SK-N-SH treated with all-trans-retinoic acid at 6 μM for 48 hours (cell line): ENCODE results near the gene TLL2.

Experiments used
- ATAC-seq: fragments of 200-7000 bp; cut with Tn5 transposase; 3 replicates; pipeline ENCODE4 v1.9.1; 2020; ENCODE audit warnings: mild to moderate bottlenecking, moderate library complexity
- ARNTL ChIP-seq: fragments of 450-650 bp; formaldehyde crosslinking; IDR thresholded peaks from 2 replicates; pipeline ENCODE4 v1.5.0; 2020; ENCODE audit warnings: low read depth, mild to moderate bottlenecking, moderate library complexity, borderline replicate concordance
- BACH2 ChIP-seq: fragments of 250-450 bp; sonication (Bioruptor Pico); IDR thresholded peaks from 2 replicates; pipeline ENCODE4 v1.9.0; 2021; ENCODE audit warnings: mild to moderate bottlenecking, borderline replicate concordance
- CSDC2 ChIP-seq: fragments of 250-450 bp; sonication (Bioruptor Pico); IDR thresholded peaks from 2 replicates; pipeline ENCODE4 v1.5.0; 2020; ENCODE audit warnings: mild to moderate bottlenecking, moderate library complexity
- ESRRG ChIP-seq: fragments of 250-450 bp; sonication (Bioruptor Pico); IDR thresholded peaks from 2 replicates; pipeline ENCODE4 v1.6.1; 2021; ENCODE audit warnings: mild to moderate bottlenecking
- GLIS3 ChIP-seq: fragments of 250-450 bp; sonication (Bioruptor Pico); IDR thresholded peaks from 2 replicates; pipeline ENCODE4 v1.5.0; 2020; ENCODE audit warnings: mild to moderate bottlenecking, moderate library complexity
- ISL1 ChIP-seq: fragments of 250-450 bp; sonication (Bioruptor Pico); IDR thresholded peaks from 2 replicates; pipeline ENCODE4 v2.1.2; 2022; ENCODE audit warnings: mild to moderate bottlenecking, moderate library complexity
- OSR1 ChIP-seq: fragments of 250-450 bp; sonication (Bioruptor Pico); IDR thresholded peaks from 2 replicates; pipeline ENCODE4 v1.8.0; 2022; ENCODE audit warnings: moderate library complexity, mild to moderate bottlenecking, inconsistent platforms
- PPARA ChIP-seq: fragments of 250-450 bp; sonication (Bioruptor Pico); IDR thresholded peaks from 2 replicates; pipeline ENCODE4 v1.5.0; 2020; ENCODE audit warnings: mild to moderate bottlenecking, borderline replicate concordance
- RARB ChIP-seq: fragments of 250-450 bp; sonication (Bioruptor Pico); IDR thresholded peaks from 2 replicates; pipeline ENCODE4 v1.8.0; 2021; ENCODE audit warnings: mild to moderate bottlenecking, moderate library complexity
- SNAI2 ChIP-seq: fragments of 250-450 bp; sonication (Bioruptor Pico); IDR thresholded peaks from 2 replicates; pipeline ENCODE4 v1.5.0; 2020; ENCODE audit warnings: mild to moderate bottlenecking, moderate library complexity
- TCF4 ChIP-seq: fragments of 250-450 bp; sonication (Bioruptor Pico); IDR thresholded peaks from 2 replicates; pipeline ENCODE4 v1.8.0; 2021; ENCODE audit warnings: mild to moderate bottlenecking, moderate library complexity, borderline replicate concordance
- TOX ChIP-seq: fragments of 250-450 bp; sonication (Bioruptor Pico); IDR thresholded peaks from 2 replicates; pipeline ENCODE4 v1.8.0; 2021; ENCODE audit warnings: mild to moderate bottlenecking, moderate library complexity, borderline replicate concordance
- ZC3H10 ChIP-seq: fragments of 250-450 bp; sonication (Bioruptor Pico); IDR thresholded peaks from 2 replicates; pipeline ENCODE4 v1.5.1; 2021; ENCODE audit warnings: mild to moderate bottlenecking, moderate library complexity
- ZFP3 ChIP-seq: fragments of 250-450 bp; sonication (Bioruptor Pico); IDR thresholded peaks from 2 replicates; pipeline ENCODE4 v1.5.0; 2020; ENCODE audit warnings: mild to moderate bottlenecking, moderate library complexity
- ZFP30 ChIP-seq: fragments of 450-650 bp; formaldehyde crosslinking; IDR thresholded peaks from 2 replicates; pipeline ENCODE4 v1.5.0; 2022; ENCODE audit warnings: mild to moderate bottlenecking, moderate library complexity
- ZNF565 ChIP-seq: fragments of 450-650 bp; formaldehyde crosslinking; conservative IDR thresholded peaks from 2 replicates; pipeline ENCODE4 v1.5.0; 2020; ENCODE audit warnings: low read depth, mild to moderate bottlenecking, moderate library complexity
- ZNF70 ChIP-seq: fragments of 450-650 bp; formaldehyde crosslinking; IDR thresholded peaks from 2 replicates; pipeline ENCODE4 v1.5.0; 2020; ENCODE audit warnings: mild to moderate bottlenecking, moderate library complexity
- ZNF8 ChIP-seq: fragments of 450-650 bp; formaldehyde crosslinking; IDR thresholded peaks from 2 replicates; pipeline ENCODE4 v1.5.0; 2020; ENCODE audit warnings: mild to moderate bottlenecking, moderate library complexity
- TF ChIP-seq, protein P1 (sequence below): fragments of 250-450 bp; sonication (Bioruptor Pico); IDR thresholded peaks from 2 replicates; pipeline ENCODE4 v1.8.0; 2021; ENCODE audit warnings: low read depth, mild to moderate bottlenecking, moderate library complexity, borderline replicate concordance
- TF ChIP-seq, protein P2 (sequence below): fragments of 250-450 bp; sonication (Bioruptor Pico); IDR thresholded peaks from 2 replicates; pipeline ENCODE4 v1.5.1; 2021; ENCODE audit warnings: mild to moderate bottlenecking, moderate library complexity
- TF ChIP-seq, protein P3 (sequence below): fragments of 250-450 bp; sonication (Bioruptor Pico); IDR thresholded peaks from 2 replicates; pipeline ENCODE4 v1.5.0; 2020; ENCODE audit warnings: mild to moderate bottlenecking, moderate library complexity
- TF ChIP-seq, protein P4 (sequence below): fragments of 250-450 bp; sonication (Bioruptor Pico); IDR thresholded peaks from 2 replicates; pipeline ENCODE4 v1.5.1; 2020; ENCODE audit warnings: low read depth, mild to moderate bottlenecking, moderate library complexity
- TF ChIP-seq, protein P5 (sequence below): fragments of 250-450 bp; sonication (Bioruptor Pico); IDR thresholded peaks from 2 replicates; pipeline ENCODE4 v1.8.0; 2020; ENCODE audit warnings: mild to moderate bottlenecking, moderate library complexity, borderline replicate concordance

TLL2 gene

DNA sequence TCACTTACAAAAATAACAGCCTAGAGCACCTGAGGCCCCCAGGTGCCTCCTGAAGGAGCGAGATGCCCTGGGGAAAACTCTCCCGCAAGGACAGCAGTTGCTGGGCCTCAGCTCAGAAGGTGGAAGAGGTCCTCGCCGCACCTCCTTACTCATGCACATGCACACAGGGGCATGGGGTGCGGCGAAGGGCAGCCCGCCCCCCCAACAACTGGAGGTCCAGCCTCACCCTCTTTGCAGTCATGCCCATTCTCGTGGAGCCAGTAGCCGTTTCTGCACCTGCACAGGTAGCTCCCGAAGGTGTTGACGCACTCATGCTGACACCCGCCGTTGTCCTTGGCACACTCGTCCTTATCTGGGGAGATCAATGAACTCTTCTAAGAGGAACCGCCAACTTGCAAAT is 135.0 kb downstream of the TLL2 start:
- ATAC-seq, result no peak
- no peak for TF ChIP-seq TCF4 (CRISPR knock-in tag)
- no peak for TF ChIP-seq GLIS3
- TF ChIP-seq ZC3H10 (CRISPR knock-in tag), result no peak
- no peak for TF ChIP-seq SNAI2 (CRISPR knock-in tag)
- TF ChIP-seq ZFP30 (CRISPR knock-in tag), result no peak
- TF ChIP-seq ZNF70 (CRISPR knock-in tag), result no peak
- TF ChIP-seq CSDC2 (CRISPR knock-in tag), result no peak
- no peak for TF ChIP-seq ZNF8 (CRISPR knock-in tag)
- TF ChIP-seq ZNF565 (CRISPR knock-in tag), result no peak
- TF ChIP-seq, protein P1, sequence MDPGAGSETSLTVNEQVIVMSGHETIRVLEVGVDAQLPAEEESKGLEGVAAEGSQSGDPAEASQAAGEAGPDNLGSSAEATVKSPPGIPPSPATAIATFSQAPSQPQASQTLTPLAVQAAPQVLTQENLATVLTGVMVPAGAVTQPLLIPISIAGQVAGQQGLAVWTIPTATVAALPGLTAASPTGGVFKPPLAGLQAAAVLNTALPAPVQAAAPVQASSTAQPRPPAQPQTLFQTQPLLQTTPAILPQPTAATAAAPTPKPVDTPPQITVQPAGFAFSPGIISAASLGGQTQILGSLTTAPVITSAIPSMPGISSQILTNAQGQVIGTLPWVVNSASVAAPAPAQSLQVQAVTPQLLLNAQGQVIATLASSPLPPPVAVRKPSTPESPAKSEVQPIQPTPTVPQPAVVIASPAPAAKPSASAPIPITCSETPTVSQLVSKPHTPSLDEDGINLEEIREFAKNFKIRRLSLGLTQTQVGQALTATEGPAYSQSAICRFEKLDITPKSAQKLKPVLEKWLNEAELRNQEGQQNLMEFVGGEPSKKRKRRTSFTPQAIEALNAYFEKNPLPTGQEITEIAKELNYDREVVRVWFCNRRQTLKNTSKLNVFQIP (CRISPR knock-in tag), result no peak
- TF ChIP-seq, protein P2, sequence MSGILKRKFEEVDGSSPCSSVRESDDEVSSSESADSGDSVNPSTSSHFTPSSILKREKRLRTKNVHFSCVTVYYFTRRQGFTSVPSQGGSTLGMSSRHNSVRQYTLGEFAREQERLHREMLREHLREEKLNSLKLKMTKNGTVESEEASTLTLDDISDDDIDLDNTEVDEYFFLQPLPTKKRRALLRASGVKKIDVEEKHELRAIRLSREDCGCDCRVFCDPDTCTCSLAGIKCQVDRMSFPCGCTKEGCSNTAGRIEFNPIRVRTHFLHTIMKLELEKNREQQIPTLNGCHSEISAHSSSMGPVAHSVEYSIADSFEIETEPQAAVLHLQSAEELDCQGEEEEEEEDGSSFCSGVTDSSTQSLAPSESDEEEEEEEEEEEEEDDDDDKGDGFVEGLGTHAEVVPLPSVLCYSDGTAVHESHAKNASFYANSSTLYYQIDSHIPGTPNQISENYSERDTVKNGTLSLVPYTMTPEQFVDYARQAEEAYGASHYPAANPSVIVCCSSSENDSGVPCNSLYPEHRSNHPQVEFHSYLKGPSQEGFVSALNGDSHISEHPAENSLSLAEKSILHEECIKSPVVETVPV (CRISPR knock-in tag), result no peak
- TF ChIP-seq TOX, result no peak
- TF ChIP-seq, protein P3, sequence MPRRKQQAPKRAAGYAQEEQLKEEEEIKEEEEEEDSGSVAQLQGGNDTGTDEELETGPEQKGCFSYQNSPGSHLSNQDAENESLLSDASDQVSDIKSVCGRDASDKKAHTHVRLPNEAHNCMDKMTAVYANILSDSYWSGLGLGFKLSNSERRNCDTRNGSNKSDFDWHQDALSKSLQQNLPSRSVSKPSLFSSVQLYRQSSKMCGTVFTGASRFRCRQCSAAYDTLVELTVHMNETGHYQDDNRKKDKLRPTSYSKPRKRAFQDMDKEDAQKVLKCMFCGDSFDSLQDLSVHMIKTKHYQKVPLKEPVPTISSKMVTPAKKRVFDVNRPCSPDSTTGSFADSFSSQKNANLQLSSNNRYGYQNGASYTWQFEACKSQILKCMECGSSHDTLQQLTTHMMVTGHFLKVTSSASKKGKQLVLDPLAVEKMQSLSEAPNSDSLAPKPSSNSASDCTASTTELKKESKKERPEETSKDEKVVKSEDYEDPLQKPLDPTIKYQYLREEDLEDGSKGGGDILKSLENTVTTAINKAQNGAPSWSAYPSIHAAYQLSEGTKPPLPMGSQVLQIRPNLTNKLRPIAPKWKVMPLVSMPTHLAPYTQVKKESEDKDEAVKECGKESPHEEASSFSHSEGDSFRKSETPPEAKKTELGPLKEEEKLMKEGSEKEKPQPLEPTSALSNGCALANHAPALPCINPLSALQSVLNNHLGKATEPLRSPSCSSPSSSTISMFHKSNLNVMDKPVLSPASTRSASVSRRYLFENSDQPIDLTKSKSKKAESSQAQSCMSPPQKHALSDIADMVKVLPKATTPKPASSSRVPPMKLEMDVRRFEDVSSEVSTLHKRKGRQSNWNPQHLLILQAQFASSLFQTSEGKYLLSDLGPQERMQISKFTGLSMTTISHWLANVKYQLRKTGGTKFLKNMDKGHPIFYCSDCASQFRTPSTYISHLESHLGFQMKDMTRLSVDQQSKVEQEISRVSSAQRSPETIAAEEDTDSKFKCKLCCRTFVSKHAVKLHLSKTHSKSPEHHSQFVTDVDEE, result no peak
- TF ChIP-seq BACH2, result no peak
- no peak for TF ChIP-seq RARB
- TF ChIP-seq, protein P4, sequence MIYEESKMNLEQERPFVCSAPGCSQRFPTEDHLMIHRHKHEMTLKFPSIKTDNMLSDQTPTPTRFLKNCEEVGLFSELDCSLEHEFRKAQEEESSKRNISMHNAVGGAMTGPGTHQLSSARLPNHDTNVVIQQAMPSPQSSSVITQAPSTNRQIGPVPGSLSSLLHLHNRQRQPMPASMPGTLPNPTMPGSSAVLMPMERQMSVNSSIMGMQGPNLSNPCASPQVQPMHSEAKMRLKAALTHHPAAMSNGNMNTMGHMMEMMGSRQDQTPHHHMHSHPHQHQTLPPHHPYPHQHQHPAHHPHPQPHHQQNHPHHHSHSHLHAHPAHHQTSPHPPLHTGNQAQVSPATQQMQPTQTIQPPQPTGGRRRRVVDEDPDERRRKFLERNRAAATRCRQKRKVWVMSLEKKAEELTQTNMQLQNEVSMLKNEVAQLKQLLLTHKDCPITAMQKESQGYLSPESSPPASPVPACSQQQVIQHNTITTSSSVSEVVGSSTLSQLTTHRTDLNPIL (CRISPR knock-in tag), result no peak
- TF ChIP-seq, all 23 proteins: peak for 0

DNA sequence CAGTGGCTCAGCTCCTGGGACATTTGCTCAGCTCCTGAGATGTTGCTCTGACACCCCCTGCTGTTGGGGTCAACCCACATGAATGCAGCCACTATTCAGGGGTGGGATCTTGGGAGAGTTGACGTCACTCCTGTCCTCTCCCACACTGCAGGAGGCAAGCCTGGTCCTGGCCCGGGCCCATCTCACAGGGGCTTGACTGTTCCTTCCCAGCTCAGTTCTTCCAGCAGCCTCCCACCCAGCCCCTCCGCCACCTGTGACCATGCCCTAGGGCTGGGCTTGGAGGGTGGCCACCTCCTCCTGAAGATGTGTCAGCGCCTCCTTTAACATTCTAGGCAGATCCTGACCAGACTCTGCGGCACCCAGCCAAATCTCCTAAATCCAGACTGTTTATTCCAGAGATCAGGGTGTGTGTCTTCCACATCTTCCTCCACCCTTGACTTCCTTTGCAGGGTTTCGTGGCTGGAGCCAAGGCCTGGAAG is 135.9 kb downstream of the TLL2 start:
- TF ChIP-seq, protein P3, result no peak
- no peak for TF ChIP-seq CSDC2 (CRISPR knock-in tag)
- no peak for TF ChIP-seq BACH2
- TF ChIP-seq, protein P1 (CRISPR knock-in tag), result no peak
- TF ChIP-seq ZFP3 (CRISPR knock-in tag), result no peak
- TF ChIP-seq ZNF70 (CRISPR knock-in tag), result no peak
- TF ChIP-seq ISL1 (CRISPR knock-in tag), result no peak
- TF ChIP-seq, protein P5, sequence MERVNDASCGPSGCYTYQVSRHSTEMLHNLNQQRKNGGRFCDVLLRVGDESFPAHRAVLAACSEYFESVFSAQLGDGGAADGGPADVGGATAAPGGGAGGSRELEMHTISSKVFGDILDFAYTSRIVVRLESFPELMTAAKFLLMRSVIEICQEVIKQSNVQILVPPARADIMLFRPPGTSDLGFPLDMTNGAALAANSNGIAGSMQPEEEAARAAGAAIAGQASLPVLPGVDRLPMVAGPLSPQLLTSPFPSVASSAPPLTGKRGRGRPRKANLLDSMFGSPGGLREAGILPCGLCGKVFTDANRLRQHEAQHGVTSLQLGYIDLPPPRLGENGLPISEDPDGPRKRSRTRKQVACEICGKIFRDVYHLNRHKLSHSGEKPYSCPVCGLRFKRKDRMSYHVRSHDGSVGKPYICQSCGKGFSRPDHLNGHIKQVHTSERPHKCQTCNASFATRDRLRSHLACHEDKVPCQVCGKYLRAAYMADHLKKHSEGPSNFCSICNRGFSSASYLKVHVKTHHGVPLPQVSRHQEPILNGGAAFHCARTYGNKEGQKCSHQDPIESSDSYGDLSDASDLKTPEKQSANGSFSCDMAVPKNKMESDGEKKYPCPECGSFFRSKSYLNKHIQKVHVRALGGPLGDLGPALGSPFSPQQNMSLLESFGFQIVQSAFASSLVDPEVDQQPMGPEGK, result no peak
- TF ChIP-seq OSR1, result no peak
- TF ChIP-seq ESRRG, result no peak
- TF ChIP-seq PPARA (CRISPR knock-in tag), result no peak
- TF ChIP-seq ARNTL, result no peak
- TF ChIP-seq, protein P4 (CRISPR knock-in tag), result no peak
- no peak for TF ChIP-seq GLIS3
- TF ChIP-seq ZC3H10 (CRISPR knock-in tag), result no peak
- TF ChIP-seq ZNF8 (CRISPR knock-in tag), result no peak
- no peak for TF ChIP-seq TCF4 (CRISPR knock-in tag)
- TF ChIP-seq ZNF565 (CRISPR knock-in tag), result no peak
- no peak for TF ChIP-seq ZFP30 (CRISPR knock-in tag)
- no peak for ATAC-seq
